NCI-H524 treated with DMSO at 0.1 percent for 48 hours (cell line): ENCODE results near the gene ARHGAP42.
"Not testable (repeated sequence)": the region's sequence is repeated elsewhere in the genome, so short reads cannot be mapped to it uniquely, and the experiment has no call there.

Experiments used
- DNase-seq: peaks from one replicate; lab custom pipeline; 2025; lab: John Stamatoyannopoulos, UW

Gene ARHGAP42

GRCh38 chr11:100719809-100720221 is 32.7 kb downstream of the ARHGAP42 start:
- no peak for DNase-seq

GRCh38 chr11:100726680-100727079 is 39.6 kb downstream of the ARHGAP42 start:
- no peak for DNase-seq

DNA sequence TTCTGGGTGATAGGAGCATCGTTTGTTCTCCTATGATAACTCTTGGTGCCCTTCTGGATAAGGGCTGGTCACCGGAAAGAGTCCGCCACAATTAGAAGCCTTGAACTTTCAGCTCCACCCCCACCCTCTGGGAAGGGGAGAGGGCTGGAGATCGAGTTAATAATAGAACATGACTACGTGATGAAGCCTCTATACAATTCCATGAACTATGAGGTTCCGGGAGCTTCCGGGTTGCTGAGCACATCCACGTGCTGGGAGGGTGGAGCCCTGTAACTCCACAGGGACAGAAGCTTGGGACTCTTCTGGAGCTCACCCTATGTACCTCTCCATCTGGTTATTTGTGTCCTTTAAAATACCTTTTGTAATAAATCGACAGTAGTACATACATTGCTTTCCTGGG is 40.3 kb downstream of the ARHGAP42 start:
- DNase-seq: no peak

GRCh38 chr11:100730266-100730665 is 43.2 kb downstream of the ARHGAP42 start:
- DNase-seq: no peak

- no peak for DNase-seq
Observed at GRCh38 chr11:100731471-100731870, 44.4 kb downstream of the ARHGAP42 start.

- DNase-seq: no peak
Observed at GRCh38 chr11:100732949-100733348, 45.9 kb downstream of the ARHGAP42 start.

GRCh38 chr11:100734743-100735527 is 47.8 kb downstream of the ARHGAP42 start:
- no peak for DNase-seq

DNA sequence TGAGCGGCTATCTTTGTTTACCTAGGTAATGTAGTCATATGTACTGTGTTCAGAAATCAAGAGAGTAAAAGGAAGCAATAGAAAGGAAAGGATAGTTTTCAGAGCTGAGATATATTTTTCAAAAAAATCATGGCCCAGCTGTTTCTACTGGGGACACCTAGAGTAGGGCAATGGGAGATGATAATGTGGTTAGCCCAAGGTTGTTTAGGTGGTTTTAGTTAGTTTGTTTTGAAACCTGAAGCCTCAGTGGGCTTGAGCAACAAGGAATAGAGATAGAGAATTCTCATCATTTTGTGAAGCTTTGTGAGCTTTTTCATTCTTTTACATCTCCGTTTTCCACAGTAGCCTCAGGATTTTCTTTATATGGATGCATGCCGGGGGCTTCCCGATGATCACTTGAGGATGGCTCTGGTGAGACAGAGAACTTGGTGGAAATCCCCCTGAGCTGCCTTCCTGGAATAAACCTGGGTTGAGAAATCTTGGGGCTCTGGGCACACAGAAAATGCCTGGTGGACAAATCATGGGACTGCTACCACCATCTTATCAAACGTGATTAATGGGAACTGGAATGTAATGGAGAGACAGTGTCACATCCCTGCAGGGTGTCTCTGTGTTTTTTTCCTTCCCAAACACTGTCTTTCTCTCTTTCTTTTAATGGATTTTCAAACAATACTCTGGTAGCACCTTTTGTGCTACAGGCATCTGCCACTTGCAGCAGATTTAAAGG is 49.0 kb downstream of the ARHGAP42 start:
- DNase-seq: no peak

DNA sequence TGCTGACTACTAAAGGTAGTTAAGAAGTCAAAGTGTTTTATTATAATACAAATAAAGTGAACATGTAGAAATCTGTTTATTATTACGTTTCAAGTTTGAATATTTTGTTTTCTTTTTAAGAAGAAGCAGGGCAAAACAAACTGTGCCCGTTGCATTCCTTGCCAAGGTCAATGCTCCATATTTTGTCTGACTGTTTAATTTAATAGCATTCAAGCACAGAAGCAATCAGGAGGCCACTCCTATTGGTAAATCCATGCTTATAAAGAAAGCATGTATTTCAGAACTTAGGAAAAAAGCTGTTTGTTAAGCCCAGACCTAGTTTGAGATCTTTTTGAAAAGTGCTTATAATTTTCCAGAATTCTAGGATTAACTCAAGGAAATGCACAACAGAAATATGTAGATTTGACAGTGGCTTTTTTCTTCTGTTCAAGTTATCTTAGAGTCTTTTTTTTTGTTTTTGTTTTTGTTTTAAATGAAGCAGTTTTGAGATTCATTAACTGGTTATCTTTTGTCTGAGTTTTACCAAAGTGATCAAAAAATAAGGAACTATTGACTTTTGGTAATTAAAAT is 51.7 kb downstream of the ARHGAP42 start:
- no peak for DNase-seq

DNA sequence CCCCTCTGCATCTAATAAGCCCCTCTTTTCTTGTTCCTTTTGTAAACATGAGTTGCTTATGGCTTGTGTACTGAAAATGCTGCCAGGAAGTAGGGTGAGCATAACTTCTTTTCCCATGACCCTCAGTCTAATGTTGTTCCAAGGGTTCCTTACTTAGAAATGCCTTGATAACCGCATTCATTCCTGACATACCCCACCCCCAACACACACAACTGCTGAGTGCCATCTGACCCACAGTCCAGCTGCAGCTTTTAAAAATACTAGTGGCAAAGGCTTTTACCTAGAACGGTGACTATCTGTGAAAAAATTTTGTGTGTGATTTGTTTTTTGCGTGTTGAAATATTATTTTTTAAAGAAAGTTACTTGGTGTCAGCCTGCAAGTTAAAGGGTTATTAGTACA is 52.6 kb downstream of the ARHGAP42 start:
- no peak for DNase-seq

DNA sequence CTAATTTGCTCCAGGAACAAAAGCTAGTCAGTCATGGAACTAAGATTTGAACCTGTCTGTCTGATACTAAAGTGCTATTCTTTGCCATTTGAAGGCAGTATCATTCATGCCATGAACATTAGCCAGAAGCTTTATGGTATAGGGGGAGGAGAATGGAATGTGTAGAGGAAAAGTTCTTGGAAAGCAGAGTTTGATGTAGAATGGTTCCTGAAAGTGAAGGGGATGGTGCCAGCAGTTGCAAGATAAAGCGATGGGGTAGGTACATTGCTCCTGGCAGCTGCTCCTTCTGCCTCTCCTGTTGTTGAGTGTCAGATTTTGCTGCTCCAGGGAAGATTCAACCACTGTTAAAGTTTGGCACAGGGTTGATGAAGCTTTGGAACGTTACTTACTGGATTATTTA is 53.4 kb downstream of the ARHGAP42 start:
- no peak for DNase-seq

- DNase-seq: no peak
Observed at GRCh38 chr11:100741866-100742625, 55.0 kb downstream of the ARHGAP42 start.

GRCh38 chr11:100746448-100746847 is 59.4 kb downstream of the ARHGAP42 start:
- DNase-seq: no peak

GRCh38 chr11:100748153-100748552 is 61.1 kb downstream of the ARHGAP42 start:
- DNase-seq: peak; percentile 20

GRCh38 chr11:100749887-100750565 is 62.9 kb downstream of the ARHGAP42 start:
- not testable (repeated sequence) for DNase-seq

- DNase-seq: not testable (repeated sequence)
Observed at GRCh38 chr11:100750566-100750891, 63.4 kb downstream of the ARHGAP42 start.

GRCh38 chr11:100752371-100753171 is 65.5 kb downstream of the ARHGAP42 start:
- DNase-seq: peak; percentile 31

GRCh38 chr11:100753172-100753543 is 66.1 kb downstream of the ARHGAP42 start:
- DNase-seq: no peak

DNA sequence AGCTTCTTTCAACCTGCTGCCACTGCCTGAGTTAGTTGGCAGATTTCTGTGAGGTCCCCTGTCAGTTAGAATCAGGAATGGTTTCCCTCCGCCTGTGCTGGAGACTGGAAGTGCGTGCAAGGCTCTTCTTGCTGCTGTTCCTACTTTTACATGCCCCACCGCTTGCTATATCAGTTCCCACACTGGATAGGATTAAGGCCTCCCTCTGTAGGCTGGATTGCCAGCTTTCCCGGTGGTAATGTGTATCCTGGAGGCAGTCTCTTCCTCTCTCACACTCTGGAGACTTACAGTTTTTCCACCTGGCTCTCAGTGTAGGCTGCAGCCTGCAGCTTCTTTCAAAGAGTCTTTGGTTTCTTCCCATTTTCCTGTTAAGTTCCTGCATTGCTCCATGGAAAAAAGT is 66.5 kb downstream of the ARHGAP42 start:
- no peak for DNase-seq

DNA sequence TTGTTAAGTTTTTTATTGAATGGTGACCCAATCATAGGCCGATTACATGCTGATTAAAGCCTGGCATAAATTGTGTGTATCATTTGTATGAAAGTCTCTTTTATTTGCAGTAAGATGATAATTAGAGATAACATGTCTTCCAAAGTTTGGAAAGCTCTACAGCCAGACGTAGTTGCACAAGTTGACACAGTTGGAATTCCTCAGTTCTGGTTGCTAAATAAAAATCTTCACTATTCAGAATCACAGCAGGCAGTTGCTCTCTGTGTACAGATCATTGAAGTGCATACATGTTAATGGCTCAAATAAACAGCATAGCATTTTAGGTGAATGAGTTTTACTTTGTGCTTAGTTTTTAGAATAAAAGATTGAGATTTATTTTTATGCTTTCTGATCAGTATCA is 69.5 kb downstream of the ARHGAP42 start:
- no peak for DNase-seq

- no peak for DNase-seq
Observed at GRCh38 chr11:100757646-100758045, 70.6 kb downstream of the ARHGAP42 start.
